Vagina (tissue), 2 donors: ENCODE results near the gene IL1R2.

Source experiments
- POLR2A ChIP-seq, 2 donors: fragments of 450-650 bp; IDR thresholded peaks; one replicate each; pipeline ENCODE4 v1.6.1; 2017; ENCODE audit warnings: antibody characterized with exemption in 2 of 2, mild to moderate bottlenecking in 2 of 2, moderate library complexity in 2 of 2
- TF ChIP-seq, protein P1 (sequence below), 3 experiments: fragments of 450-650 bp in 2 of 3; fragments of 200-600 bp in 1 of 3; sonication (generic) in 1 of 3; IDR thresholded peaks; one replicate each; pipeline ENCODE4 v1.5.1; 2017 to 2019; ENCODE audit warnings: antibody characterized with exemption in 3 of 3, mild to moderate bottlenecking in 2 of 3, moderate library complexity in 2 of 3

DNA sequence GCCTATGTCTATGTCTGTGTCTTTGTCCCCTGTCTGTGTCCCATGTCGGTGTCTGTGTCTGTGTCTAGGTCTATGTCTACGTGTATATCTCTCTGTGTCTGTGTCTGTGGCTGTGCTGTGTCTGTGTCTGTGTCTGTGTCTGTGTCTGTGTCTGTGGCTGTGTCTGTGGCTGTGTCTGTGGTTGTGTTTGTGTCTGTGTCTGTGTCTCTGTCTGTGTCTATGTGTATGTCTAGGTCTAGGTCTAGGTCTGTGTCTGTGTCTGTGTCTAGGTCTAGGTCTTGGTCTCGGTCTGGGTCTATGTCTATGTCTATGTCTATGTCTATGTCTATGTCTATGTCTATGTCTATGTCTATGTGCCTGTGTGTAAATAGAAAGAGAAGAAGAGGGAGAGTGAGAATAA is 11.9 kb downstream of the IL1R2 start:
- TF ChIP-seq POLR2A (IDR thresholded peaks at IDR 0.05) = no peak
- TF ChIP-seq, protein P1, sequence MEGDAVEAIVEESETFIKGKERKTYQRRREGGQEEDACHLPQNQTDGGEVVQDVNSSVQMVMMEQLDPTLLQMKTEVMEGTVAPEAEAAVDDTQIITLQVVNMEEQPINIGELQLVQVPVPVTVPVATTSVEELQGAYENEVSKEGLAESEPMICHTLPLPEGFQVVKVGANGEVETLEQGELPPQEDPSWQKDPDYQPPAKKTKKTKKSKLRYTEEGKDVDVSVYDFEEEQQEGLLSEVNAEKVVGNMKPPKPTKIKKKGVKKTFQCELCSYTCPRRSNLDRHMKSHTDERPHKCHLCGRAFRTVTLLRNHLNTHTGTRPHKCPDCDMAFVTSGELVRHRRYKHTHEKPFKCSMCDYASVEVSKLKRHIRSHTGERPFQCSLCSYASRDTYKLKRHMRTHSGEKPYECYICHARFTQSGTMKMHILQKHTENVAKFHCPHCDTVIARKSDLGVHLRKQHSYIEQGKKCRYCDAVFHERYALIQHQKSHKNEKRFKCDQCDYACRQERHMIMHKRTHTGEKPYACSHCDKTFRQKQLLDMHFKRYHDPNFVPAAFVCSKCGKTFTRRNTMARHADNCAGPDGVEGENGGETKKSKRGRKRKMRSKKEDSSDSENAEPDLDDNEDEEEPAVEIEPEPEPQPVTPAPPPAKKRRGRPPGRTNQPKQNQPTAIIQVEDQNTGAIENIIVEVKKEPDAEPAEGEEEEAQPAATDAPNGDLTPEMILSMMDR (IDR thresholded peaks at IDR 0.05) = no peak
